Activated CD8-positive, alpha-beta T cell treated with anti-CD3 and anti-CD28 coated beads for 36 hours (primary cell): ENCODE data around the gene SPRED1. TPM values are rescaled to one million over a fixed set of nuclear protein-coding genes. Genes with fewer than 3 reads are reported as not detected.

Source experiments
- ATAC-seq: fragments of 200-7000 bp; cut with Tn5 transposase; one replicate; pipeline ENCODE4 v1.10.0; 2021; ENCODE audit warnings: mild to moderate bottlenecking, moderate library complexity
- CTCF ChIA-PET: fragments of 350-600 bp; sonication (Branson Sonifier 250); formaldehyde crosslinking; loops from one replicate; lab custom pipeline; 2021; ENCODE audit warnings: antibody characterized with exemption; lab: Charles Lee
- POLR2A ChIA-PET: fragments of 350-600 bp; sonication (Branson Sonifier 250); formaldehyde crosslinking; loops from one replicate; lab custom pipeline; 2021; ENCODE audit warnings: antibody characterized with exemption; lab: Charles Lee
- DNase-seq: peaks from one replicate; pipeline ENCODE4 v3.0.0-alpha.2; 2020
- H3K27ac Mint-ChIP-seq: one replicate; pipeline ENCODE4 v1.8.0; 2021; ENCODE audit warnings: mild to moderate bottlenecking, mixed read lengths
- H3K27me3 Mint-ChIP-seq: one replicate; pipeline ENCODE4 v1.8.0; 2021; ENCODE audit warnings: mixed read lengths
- H3K36me3 Mint-ChIP-seq: one replicate; pipeline ENCODE4 v1.8.0; 2021; ENCODE audit warnings: low read depth, mixed read lengths
- H3K4me1 Mint-ChIP-seq: one replicate; pipeline ENCODE4 v1.8.0; 2021; ENCODE audit warnings: low read depth, mixed read lengths
- H3K4me3 Mint-ChIP-seq: one replicate; pipeline ENCODE4 v1.8.0; 2021; ENCODE audit warnings: mild to moderate bottlenecking, moderate library complexity, mixed read lengths
- H3K9me3 Mint-ChIP-seq: one replicate; pipeline ENCODE4 v1.8.0; 2021; ENCODE audit warnings: mixed read lengths
- CTCF ChIP-seq: fragments of 200-600 bp; IDR thresholded peaks from one replicate; pipeline ENCODE4 v1.8.0; 2022; ENCODE audit warnings: antibody characterized with exemption, mild to moderate bottlenecking
- intact Hi-C: fragments of 100-400 bp; cut with micrococcal nuclease; formaldehyde crosslinking; loops from one replicate; pipeline ENCODE4 v1.10.0; 2022
- total RNA-seq, 2 experiments: library from RNA; stranded (reverse); gene quantifications; one replicate each; pipeline ENCODE4 v1.2.3, GENCODE V29; 2021

Gene SPRED1
- total RNA-seq, 2 experiments from 2014 or later = 0.77 to 0.96 TPM

DNA sequence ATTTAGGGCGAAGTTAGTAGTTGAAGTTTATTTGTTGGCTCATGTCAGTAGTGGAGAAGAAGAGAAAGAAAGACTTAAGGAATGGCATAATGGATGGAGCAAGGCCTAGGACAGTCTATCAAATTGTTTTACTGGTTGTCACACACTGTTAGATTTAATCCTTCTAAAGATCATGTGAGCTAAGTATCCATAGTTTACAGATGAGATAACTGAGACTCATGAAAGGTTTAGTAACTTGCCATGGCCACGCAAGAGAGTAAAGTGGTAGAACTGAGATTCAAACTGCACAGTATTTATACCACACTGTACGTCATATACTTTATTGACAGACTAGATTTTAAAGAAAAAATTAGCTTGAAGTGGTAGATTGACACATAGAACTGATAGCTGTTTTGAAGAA, 11.4 kb downstream of the SPRED1 start:
- ATAC-seq = no peak
- H3K27me3 Mint-ChIP-seq = no peaks in the 10 kb centered on the region
- POLR2A ChIA-PET = no interaction called here

GRCh38 chr15:38266247-38266986, 13.8 kb downstream of the SPRED1 start:
- DNase-seq (no peak), ATAC-seq (no peak)
- Mint-ChIP-seq H3K4me1 (no peaks in the 10 kb centered on the region), H3K27me3 (no peaks in the 10 kb centered on the region), H3K27ac (no peak overlapping the region), H3K36me3 (no peaks in the 10 kb centered on the region), H3K9me3 (no peaks in the 10 kb centered on the region), H3K4me3 (no peak overlapping the region)
- TF ChIP-seq CTCF = no peak
- ChIA-PET CTCF (interaction anchor here (1.2 kb wide), 1 partner anchor 174 kb away, joined by 4 read pairs; no protein-coding TSS in a partner anchor), POLR2A (no interaction called here)
- intact Hi-C loops = no loop called here

More for the DNA sequence above, 11.4 kb downstream of the SPRED1 start:
- no peaks in the 10 kb centered on the region for H3K36me3 Mint-ChIP-seq
- CTCF ChIA-PET = no interaction called here
- no peak for TF ChIP-seq CTCF
- DNase-seq = no peak
- no peak overlapping the region for H3K4me3 Mint-ChIP-seq
- no peak overlapping the region for H3K27ac Mint-ChIP-seq
- intact Hi-C loops = no loop called here
- H3K9me3 Mint-ChIP-seq = no peaks in the 10 kb centered on the region
- H3K4me1 Mint-ChIP-seq = no peaks in the 10 kb centered on the region

DNA sequence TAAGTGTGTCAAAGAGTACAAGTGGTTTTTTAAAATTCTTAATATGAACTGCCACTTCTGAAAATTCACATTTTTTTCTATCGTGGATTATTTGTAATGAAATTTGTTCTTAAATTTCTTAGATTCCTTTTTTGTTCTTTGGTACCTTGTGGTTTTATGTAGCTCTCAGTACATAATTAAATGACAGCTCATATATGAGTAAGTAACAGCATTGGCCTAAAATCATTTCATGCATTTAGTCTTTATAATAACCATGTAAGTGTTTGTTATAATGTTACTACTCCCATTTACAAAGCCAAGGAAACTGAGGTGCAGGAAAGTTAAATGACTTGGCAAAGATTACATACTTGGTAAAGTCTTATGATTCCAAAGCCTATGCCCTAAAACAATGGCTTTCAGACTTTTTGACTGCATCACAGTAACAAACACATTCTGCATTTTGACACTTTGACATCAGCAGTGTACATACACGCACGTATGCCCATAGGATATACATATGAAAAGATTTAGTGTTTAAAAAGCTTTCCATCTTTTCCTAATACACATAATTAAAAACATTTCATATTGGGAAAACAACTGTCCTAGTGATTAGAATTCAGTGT, 14.9 kb downstream of the SPRED1 start:
- CTCF ChIA-PET = interaction anchor here (1.0 to 1.2 kb wide), 2 partner anchors 10 to 173 kb away, joined by 4 read pairs; no protein-coding TSS in a partner anchor
- DNase-seq (no peak), ATAC-seq (no peak)
- TF ChIP-seq CTCF = no peak
- Mint-ChIP-seq H3K36me3 (no peaks in the 10 kb centered on the region), H3K4me1 (no peaks in the 10 kb centered on the region), H3K4me3 (no peak overlapping the region), H3K9me3 (no peaks in the 10 kb centered on the region), H3K27ac (no peak overlapping the region), H3K27me3 (no peaks in the 10 kb centered on the region)
- intact Hi-C loops = no loop called here
- POLR2A ChIA-PET = no interaction called here

DNA sequence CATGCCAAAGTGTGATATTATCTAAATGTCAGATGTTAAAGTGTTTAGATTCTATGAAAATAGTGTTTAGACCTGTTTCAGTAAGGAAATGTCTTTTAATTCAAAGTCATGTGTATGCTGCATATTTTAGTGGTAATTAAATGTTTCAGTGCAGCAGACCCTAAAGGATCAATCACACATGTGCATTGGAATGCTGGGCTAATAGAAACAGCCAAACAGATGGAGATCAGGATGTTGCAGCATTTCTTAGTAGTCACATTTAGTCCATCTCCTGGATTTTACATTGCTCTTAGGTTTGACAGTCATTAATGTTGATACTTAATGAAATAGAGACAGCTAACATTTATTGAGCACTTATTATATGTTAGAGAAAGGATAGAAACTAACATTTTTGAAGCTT, 18.5 kb downstream of the SPRED1 start:
- POLR2A ChIA-PET = no interaction called here
- ATAC-seq = no peak
- CTCF ChIA-PET = interaction anchor here (1.1 kb wide), 1 partner anchor 11 kb away, joined by 3 read pairs; no protein-coding TSS in a partner anchor

More for the DNA sequence above, 18.5 kb downstream of the SPRED1 start:
- Mint-ChIP-seq H3K9me3 (no peaks in the 10 kb centered on the region), H3K27ac (no peak overlapping the region), H3K4me3 (no peak overlapping the region), H3K36me3 (no peaks in the 10 kb centered on the region), H3K27me3 (no peaks in the 10 kb centered on the region), H3K4me1 (no peaks in the 10 kb centered on the region)
- TF ChIP-seq CTCF = no peak
- intact Hi-C loops = no loop called here
- DNase-seq = no peak
